Activated CD8-positive, alpha-beta memory T cell treated with anti-CD3 and anti-CD28 coated beads for 4 hours (primary cell): ENCODE measurements around the gene COL26A1.
"Not testable (repeated sequence)": the region's sequence is repeated elsewhere in the genome, so short reads cannot be mapped to it uniquely, and the experiment has no call there.

ENCODE experiments used
- DNase-seq, 2 donors: peaks; one replicate each; pipeline ENCODE4 v3.0.0-alpha.2; 2020; ENCODE audit warnings: low read depth in 2 of 2

COL26A1 gene

DNA sequence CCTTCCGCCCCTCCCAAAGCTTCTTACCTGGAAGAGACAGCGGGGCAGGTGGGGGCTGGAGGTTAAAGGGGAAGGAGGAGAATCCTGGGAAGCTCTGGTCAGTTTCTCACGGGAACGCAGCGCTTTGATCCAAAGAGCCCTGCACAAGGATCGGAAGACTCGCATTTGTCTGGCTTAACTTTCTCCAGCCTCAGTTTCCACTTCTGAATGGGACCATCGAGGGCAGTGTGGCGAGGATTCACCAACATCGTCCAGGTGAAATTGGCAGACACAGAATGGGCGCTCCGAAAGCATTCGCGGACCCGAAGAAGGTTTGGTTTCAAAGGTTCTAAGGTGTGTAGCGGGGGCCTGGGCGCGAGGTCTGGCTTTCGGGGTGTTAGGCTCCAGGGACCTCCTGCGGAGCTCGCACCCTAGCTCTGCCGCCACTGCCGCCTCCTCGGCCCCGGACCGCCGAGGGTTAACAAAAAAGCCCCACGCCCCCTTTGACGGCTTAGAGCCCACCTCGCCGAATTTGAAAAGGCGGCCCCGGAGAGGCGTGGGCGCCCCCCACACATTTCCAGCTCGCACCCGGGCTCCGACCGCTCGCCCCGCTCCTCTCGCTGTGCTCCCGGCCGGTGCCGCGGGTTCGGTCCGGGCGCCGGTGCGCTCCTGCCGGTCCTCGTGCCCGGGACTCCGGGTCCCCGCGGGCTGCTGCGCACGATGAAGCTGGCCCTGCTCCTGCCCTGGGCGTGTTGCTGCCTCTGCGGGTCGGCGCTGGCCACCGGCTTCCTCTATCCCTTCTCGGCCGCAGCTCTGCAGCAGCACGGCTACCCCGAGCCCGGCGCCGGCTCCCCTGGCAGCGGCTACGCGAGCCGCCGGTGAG is at the start of gene COL26A1:
TSS of gene COL26A1 (plus strand) at position 542 of the 862 bp plus-strand sequence. CDS start at position 700, 158 bp downstream.
- no peak for DNase-seq

GRCh38 chr7:101315336-101315735 is 47.3 kb upstream of the COL26A1 start:
- peak in 1 of 2 donors; percentile 10 for DNase-seq

DNA sequence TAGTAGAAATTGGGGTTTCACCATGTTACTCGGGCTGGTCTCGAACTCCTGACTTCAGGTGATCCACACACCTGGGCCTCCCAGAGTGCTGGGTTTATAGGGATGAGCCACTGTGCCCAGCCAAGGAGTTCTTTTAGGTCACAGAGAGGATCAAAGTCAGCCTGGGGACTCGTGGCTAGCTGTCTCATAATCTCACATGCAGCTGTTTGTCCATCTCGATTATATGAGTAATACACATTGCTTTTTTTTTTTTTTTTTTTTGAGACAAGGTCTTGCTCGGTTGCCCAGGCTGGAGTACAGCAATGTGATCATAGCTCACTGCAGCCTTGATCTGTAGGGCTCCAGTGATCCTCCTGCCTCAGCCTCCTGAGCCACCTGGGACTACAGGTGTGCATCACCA is 43.3 kb upstream of the COL26A1 start:
- DNase-seq = no peak

- DNase-seq = peak; percentile 68 to 72
Measured at GRCh38 chr7:101321491-101322401, 40.9 kb upstream of the COL26A1 start, which contains the start of gene IFT22. IFT22 (minus strand) TSS chr7:101321812; CDS start chr7:101321709, 103 bp downstream.

DNA sequence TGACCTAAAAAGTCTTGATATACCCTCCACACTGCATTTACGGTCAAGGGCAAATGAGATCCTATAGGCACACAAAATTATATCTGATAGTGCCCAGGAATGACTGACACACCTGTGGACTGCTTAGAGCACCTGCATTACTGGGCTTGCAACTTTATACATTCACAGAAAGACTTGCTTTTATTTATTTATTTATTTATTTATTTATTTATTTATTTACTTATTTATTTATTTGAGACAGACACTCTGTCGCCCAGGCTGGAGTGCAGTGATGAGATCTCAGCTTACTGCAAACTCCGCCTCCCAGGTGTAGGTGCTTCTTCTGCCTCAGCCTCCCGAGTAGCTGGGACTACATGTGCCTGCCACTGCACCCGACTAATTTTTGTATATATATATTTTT is 34.5 kb upstream of the COL26A1 start:
- no peak for DNase-seq

DNA sequence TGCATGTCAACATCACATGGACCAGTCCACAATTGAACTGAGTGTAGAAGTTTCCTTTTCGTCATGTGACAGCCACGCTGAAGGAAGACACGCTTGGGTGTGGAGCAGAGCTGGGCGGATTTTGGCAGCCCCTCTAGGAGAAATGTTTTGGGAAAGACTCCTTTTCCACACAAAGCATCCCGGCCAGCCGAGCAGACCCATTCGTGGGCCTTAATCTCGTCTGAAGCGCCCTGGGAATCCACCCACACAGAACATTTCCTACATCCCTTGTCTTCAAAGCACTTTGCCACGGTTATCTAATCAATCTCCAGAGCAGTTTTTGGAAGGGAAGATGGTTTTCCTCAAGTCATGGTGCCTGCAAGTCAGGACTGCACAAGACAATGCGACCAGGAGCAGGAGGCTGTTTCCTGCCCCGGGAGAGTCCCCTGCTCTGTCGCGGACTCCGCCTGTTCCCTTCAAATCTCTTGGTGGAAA is 32.6 kb upstream of the COL26A1 start:
- no peak for DNase-seq

GRCh38 chr7:101332026-101332425 is 30.6 kb upstream of the COL26A1 start:
- no peak for DNase-seq

GRCh38 chr7:101333912-101334311 is 28.8 kb upstream of the COL26A1 start:
- DNase-seq = no peak

DNA sequence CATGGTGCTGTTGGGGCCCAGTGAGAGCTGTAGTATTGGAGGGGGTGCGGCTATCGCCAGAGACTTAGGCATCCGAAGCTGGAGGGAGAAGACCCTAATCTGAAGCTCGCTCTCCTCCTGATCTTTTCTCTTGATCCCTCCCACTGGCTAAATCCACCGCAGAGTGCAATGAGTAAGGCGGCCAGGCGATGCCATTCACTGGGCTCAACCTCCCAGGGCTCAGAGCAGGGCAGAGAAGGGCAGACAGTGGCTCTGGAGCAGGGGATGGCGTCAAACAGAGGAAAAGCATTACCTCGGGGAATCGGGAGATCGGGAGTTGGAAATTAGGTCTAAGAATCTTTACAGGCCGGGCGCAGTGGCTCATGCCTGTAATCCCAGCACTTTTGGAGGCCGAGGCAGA is 22.3 kb upstream of the COL26A1 start:
- DNase-seq = no peak

GRCh38 chr7:101342892-101343291 is 19.8 kb upstream of the COL26A1 start:
- DNase-seq = no peak

- DNase-seq = no peak
Measured at GRCh38 chr7:101347477-101347876, 15.2 kb upstream of the COL26A1 start.

- not testable (repeated sequence) for DNase-seq
Measured at GRCh38 chr7:101348456-101349067, 14.1 kb upstream of the COL26A1 start.

- DNase-seq = not testable (repeated sequence)
Measured at GRCh38 chr7:101349300-101349699, 13.4 kb upstream of the COL26A1 start.

DNA sequence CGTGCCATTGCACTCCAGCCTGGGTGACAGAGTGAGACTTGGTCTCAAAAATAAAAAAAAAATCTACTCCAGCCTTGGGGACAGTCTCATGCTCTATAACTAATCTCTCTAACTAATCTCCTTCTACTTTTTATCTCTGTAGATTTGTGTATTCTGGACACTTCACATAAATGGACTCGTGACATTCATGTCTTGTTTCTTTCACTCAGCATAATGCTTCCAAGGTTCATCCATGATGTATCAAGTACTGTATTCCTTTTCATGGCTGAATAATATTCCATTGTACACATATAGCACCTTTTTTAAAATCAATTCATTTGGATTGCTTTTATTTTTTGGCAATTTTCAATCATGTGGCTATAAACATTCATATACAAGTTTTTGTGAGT is 9.8 kb upstream of the COL26A1 start:
- no peak for DNase-seq

DNA sequence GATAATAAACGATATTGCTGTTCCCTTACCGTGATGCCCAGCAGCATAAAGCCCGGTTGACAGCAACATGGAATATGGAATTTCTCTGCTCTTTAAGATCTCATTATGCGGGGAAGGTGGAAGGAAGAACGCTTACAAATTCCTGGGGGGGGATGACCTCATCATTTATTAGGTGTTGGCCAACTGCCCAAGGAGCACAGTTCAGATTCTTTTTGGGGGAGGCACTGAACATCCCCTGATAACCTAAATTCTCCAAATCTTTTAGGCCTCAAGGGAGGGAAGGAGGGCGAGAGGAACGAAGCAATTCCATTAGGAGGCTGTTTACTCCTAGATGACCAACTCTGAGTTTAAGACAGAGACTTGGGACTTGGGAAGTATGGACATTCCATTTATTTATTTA is 5.2 kb upstream of the COL26A1 start:
- DNase-seq = no peak

- no peak for DNase-seq
Measured at GRCh38 chr7:101363196-101363733, 590 bp downstream of the COL26A1 start.

- peak; percentile 24 to 25 for DNase-seq
Measured at GRCh38 chr7:101363734-101364374, 1.2 kb downstream of the COL26A1 start.

GRCh38 chr7:101365956-101366355 is 3.3 kb downstream of the COL26A1 start:
- no peak for DNase-seq

GRCh38 chr7:101367676-101368075 is 5.0 kb downstream of the COL26A1 start:
- no peak for DNase-seq

GRCh38 chr7:101368422-101369165 is 5.9 kb downstream of the COL26A1 start:
- DNase-seq = no peak
